ENCODE results near the gene HCFC1R1. TPM values are rescaled to one million over a fixed set of nuclear protein-coding genes. Genes with fewer than 3 reads are reported as not detected.

HCFC1R1 gene
- total and polyA plus RNA-seq, 2 experiments from 2014 or later = 30.2 to 192 TPM

DNA sequence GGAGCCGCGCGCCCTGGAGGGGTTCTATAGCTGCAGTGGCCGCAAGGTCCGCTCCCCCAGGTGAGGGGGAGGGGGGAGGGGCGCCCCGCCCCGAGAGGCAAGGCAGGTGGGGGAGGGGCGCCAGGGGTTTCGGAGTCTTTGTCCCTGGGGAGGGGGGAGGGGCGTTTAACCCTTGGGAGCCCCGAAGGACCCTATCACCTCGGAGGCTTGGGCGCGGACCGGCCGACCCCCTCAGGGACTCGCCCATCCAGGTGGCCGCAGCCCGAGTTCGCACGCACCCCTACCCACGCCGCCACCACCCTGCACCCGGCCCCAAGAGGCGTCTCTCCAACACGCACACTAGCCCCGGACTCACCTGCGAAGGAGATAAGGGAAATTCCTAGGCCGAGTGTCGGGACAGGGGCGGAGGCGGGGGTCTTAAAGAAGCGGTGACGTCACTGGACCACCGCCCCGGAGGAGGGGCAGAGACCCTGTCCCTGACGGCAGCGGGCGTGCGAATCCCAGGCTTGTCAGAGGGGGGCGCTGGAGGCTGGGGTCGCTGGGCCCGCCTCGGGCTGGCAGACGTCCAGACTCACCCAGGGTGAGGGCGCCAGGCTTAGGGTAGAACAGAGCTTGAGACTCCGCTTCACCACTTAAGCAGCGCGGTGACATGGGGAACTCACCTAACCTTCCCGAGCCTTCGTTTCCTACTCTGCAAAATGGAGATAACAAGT, 5.8 kb downstream of the HCFC1R1 start, which contains the start of gene CLDN6 (continued):
- TF ChIP-seq, protein P1, sequence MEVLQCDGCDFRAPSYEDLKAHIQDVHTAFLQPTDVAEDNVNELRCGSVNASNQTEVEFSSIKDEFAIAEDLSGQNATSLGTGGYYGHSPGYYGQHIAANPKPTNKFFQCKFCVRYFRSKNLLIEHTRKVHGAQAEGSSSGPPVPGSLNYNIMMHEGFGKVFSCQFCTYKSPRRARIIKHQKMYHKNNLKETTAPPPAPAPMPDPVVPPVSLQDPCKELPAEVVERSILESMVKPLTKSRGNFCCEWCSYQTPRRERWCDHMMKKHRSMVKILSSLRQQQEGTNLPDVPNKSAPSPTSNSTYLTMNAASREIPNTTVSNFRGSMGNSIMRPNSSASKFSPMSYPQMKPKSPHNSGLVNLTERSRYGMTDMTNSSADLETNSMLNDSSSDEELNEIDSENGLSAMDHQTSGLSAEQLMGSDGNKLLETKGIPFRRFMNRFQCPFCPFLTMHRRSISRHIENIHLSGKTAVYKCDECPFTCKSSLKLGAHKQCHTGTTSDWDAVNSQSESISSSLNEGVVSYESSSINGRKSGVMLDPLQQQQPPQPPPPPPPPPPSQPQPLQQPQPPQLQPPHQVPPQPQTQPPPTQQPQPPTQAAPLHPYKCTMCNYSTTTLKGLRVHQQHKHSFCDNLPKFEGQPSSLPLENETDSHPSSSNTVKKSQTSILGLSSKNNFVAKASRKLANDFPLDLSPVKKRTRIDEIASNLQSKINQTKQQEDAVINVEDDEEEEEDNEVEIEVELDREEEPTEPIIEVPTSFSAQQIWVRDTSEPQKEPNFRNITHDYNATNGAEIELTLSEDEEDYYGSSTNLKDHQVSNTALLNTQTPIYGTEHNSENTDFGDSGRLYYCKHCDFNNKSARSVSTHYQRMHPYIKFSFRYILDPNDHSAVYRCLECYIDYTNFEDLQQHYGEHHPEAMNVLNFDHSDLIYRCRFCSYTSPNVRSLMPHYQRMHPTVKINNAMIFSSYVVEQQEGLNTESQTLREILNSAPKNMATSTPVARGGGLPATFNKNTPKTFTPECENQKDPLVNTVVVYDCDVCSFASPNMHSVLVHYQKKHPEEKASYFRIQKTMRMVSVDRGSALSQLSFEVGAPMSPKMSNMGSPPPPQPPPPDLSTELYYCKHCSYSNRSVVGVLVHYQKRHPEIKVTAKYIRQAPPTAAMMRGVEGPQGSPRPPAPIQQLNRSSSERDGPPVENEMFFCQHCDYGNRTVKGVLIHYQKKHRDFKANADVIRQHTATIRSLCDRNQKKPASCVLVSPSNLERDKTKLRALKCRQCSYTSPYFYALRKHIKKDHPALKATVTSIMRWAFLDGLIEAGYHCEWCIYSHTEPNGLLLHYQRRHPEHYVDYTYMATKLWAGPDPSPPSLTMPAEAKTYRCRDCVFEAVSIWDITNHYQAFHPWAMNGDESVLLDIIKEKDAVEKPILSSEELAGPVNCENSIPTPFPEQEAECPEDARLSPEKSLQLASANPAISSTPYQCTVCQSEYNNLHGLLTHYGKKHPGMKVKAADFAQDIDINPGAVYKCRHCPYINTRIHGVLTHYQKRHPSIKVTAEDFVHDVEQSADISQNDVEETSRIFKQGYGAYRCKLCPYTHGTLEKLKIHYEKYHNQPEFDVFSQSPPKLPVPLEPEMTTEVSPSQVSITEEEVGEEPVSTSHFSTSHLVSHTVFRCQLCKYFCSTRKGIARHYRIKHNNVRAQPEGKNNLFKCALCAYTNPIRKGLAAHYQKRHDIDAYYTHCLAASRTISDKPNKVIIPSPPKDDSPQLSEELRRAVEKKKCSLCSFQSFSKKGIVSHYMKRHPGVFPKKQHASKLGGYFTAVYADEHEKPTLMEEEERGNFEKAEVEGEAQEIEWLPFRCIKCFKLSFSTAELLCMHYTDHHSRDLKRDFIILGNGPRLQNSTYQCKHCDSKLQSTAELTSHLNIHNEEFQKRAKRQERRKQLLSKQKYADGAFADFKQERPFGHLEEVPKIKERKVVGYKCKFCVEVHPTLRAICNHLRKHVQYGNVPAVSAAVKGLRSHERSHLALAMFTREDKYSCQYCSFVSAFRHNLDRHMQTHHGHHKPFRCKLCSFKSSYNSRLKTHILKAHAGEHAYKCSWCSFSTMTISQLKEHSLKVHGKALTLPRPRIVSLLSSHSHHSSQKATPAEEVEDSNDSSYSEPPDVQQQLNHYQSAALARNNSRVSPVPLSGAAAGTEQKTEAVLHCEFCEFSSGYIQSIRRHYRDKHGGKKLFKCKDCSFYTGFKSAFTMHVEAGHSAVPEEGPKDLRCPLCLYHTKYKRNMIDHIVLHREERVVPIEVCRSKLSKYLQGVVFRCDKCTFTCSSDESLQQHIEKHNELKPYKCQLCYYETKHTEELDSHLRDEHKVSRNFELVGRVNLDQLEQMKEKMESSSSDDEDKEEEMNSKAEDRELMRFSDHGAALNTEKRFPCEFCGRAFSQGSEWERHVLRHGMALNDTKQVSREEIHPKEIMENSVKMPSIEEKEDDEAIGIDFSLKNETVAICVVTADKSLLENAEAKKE (CRISPR knock-in tag; IDR thresholded peaks at IDR 0.05) = no peak
- peak; percentile 100 for TF ChIP-seq POLR2AphosphoS5 (IDR thresholded peaks at IDR 0.05; ENCODE audit: low read depth)
- TF ChIP-seq, protein P2, sequence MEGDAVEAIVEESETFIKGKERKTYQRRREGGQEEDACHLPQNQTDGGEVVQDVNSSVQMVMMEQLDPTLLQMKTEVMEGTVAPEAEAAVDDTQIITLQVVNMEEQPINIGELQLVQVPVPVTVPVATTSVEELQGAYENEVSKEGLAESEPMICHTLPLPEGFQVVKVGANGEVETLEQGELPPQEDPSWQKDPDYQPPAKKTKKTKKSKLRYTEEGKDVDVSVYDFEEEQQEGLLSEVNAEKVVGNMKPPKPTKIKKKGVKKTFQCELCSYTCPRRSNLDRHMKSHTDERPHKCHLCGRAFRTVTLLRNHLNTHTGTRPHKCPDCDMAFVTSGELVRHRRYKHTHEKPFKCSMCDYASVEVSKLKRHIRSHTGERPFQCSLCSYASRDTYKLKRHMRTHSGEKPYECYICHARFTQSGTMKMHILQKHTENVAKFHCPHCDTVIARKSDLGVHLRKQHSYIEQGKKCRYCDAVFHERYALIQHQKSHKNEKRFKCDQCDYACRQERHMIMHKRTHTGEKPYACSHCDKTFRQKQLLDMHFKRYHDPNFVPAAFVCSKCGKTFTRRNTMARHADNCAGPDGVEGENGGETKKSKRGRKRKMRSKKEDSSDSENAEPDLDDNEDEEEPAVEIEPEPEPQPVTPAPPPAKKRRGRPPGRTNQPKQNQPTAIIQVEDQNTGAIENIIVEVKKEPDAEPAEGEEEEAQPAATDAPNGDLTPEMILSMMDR (conservative IDR thresholded peaks at IDR 0.05; ENCODE audit: low read depth in 2 of 2) = peak; percentile 75 to 94

DNA sequence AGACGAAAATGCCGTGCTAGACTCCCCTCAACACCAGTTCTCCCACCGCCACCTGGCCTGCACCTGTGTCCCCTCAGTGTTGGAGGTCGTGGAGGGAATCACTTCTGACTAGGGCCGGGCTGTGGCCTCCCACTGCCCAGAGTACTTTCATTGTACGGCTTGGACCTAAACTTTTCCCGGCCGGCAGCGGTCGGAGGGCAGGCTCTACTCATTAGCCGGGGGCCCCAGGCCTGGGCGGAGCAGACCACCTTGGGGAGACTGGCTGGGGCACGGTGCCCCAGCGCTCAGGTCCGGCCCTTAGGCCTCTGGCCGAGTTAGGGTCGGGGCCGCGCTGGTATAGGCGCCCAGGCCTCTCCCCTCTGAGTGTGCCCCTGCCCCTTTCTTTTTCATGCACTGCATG, 6.4 kb downstream of the HCFC1R1 start:
- Histone ChIP-seq H3K36me3 (ENCODE audit: insufficient read depth) (no peaks in the 10 kb centered on the region), H3K27ac (ENCODE audit: low read depth) (peak overlapping the region; percentile 99), H3K79me2 (replicated peaks; ENCODE audit: insufficient read depth) (peaks cover 34% of the 10 kb centered on the region), H3K4me3 (peak overlapping the region; percentile 99), H3F3A (replicated peaks; ENCODE audit: low read depth) (peaks cover 58% of the 10 kb centered on the region), H3K9me2 (ENCODE audit: insufficient read depth) (no peaks in the 10 kb centered on the region), H3K27me3 (ENCODE audit: insufficient read depth) (no peaks in the 10 kb centered on the region; the same call in 1 of the 2 replicates), H3K4me2 (peak overlapping the region; percentile 99), H2AFZ (no peak overlapping the region), H4K20me1 (replicated peaks; ENCODE audit: insufficient read depth) (peaks cover 30% of the 10 kb centered on the region), H3K4me1 (ENCODE audit: insufficient read depth) (peaks cover 59% of the 10 kb centered on the region)
- H3K27ac Mint-ChIP-seq = peak overlapping the region; percentile 92
- DNase-seq (ENCODE audit: low spot score) (peak; percentile 33), ATAC-seq (no peak; the same call in 2 of the 3 replicates)
- H3K9me3 Mint-ChIP-seq = peaks cover 7% of the 10 kb centered on the region; the same call in 2 of the 3 replicates
- peak overlapping the region; percentile 95 for H3K4me3 Mint-ChIP-seq
- peaks cover 51% of the 10 kb centered on the region for H3K27me3 Mint-ChIP-seq (ENCODE audit: insufficient read depth, low read depth, poor library complexity)
- peaks cover 44% of the 10 kb centered on the region for H3K36me3 Mint-ChIP-seq (ENCODE audit: low read depth)
- H3K4me1 Mint-ChIP-seq = peaks cover 55% of the 10 kb centered on the region
- TF ChIP-seq NANOG (IDR thresholded peaks at IDR 0.05; ENCODE audit: borderline replicate concordance) (no peak), ZNF114 (CRISPR knock-in tag; IDR thresholded peaks at IDR 0.05) (no peak), EZH2phosphoT487 (IDR thresholded peaks at IDR 0.05; ENCODE audit: unreplicated experiment) (no peak), STAT1 (IDR thresholded peaks at IDR 0.05; ENCODE audit: unreplicated experiment) (no peak)
- TF ChIP-seq, protein P1 (CRISPR knock-in tag; IDR thresholded peaks at IDR 0.05) = no peak

Measured in GM23338 (cell line).